H1 (cell line): ENCODE results near the gene HMCN2. TPM values are rescaled to one million over a fixed set of nuclear protein-coding genes. Genes with fewer than 3 reads are reported as not detected.
A peak's percentile ranks its signal among the peaks of the same experiment; 100 is the strongest.

Experiments used
- CTCF ChIA-PET: fragments of 300-600 bp; sonication (Branson Sonifier 250); formaldehyde crosslinking; loops from one replicate; lab custom pipeline; 2021; ENCODE audit not compliant: partially characterized antibody; lab: Charles Lee
- POLR2A ChIA-PET: fragments of 300-600 bp; sonication (Branson Sonifier 250); formaldehyde crosslinking; loops from one replicate; lab custom pipeline; 2021; ENCODE audit warnings: inconsistent platforms; ENCODE audit not compliant: partially characterized antibody; lab: Charles Lee
- DNase-seq, 2 experiments: peaks; one replicate each; pipeline versions ENCODE4 v3.0.0 to v3.0.0-alpha.2; 2010 to 2022; ENCODE audit warnings: low spot score in 2 of 2, low read depth in 1 of 2, mixed read lengths in 1 of 2
- FAIRE-seq: peaks from 2 replicates; lab custom pipeline; 2011; peaks lifted over from hg19 to GRCh38; lab: Jason Lieb, UNC
- H2AFZ ChIP-seq: 2 replicates; pipeline ENCODE4 v1.8.1; 2012; ENCODE audit warnings: low read length, inconsistent platforms
- H2AK5ac ChIP-seq: 2 replicates; pipeline ENCODE4 v1.6.1; 2013; ENCODE audit warnings: low read depth, low read length
- H2BK120ac ChIP-seq: replicated peaks from 2 replicates; pipeline ENCODE3; 2013; ENCODE audit warnings: low read depth, low read length, inconsistent platforms
- H2BK12ac ChIP-seq: 2 replicates; pipeline ENCODE4 v1.6.1; 2013; ENCODE audit warnings: low read depth, low read length
- H2BK15ac ChIP-seq: 2 replicates; pipeline ENCODE4 v1.6.1; 2013; ENCODE audit warnings: low read length
- H2BK20ac ChIP-seq: 2 replicates; pipeline ENCODE4 v1.6.1; 2013; ENCODE audit warnings: low read length
- H2BK5ac ChIP-seq: 2 replicates; pipeline ENCODE4 v1.6.1; 2013; ENCODE audit warnings: low read depth, low read length
- H3K14ac ChIP-seq: 2 replicates; pipeline ENCODE4 v1.6.1; 2013; ENCODE audit warnings: inconsistent platforms; ENCODE audit not compliant: insufficient read length
- H3K18ac ChIP-seq: 2 replicates; pipeline ENCODE4 v1.6.1; 2013; ENCODE audit warnings: low read length; ENCODE audit errors: extremely low read depth
- H3K23ac ChIP-seq: 2 replicates; pipeline ENCODE4 v1.6.1; 2013; ENCODE audit warnings: inconsistent platforms; ENCODE audit not compliant: insufficient read length
- H3K23me2 ChIP-seq: 2 replicates; pipeline ENCODE4 v1.6.1; 2013; ENCODE audit warnings: low read depth, low read length
- H3K27ac ChIP-seq: 2 replicates; pipeline ENCODE4 v1.6.1; 2011; ENCODE audit warnings: low read depth, low read length, inconsistent platforms
- H3K27me3 ChIP-seq, 4 experiments: replicated peaks in 1 of 4; 1 replicate in 1 of 4; 2 replicates in 3 of 4; pipeline versions ENCODE4 v1.6.1 to v1.8.1; 2011 to 2013; ENCODE audit warnings: low read length in 3 of 4, mild to moderate bottlenecking in 3 of 4, inconsistent platforms in 2 of 4, mixed read lengths in 2 of 4, moderate library complexity in 1 of 4; ENCODE audit not compliant: control insufficient read depth in 3 of 4, insufficient read depth in 3 of 4; ENCODE audit errors: extremely low read depth in 1 of 4
- H3K36me3 ChIP-seq, 4 experiments: 2 replicates each; pipeline versions ENCODE4 v1.6.1 to v1.8.1; 2011 to 2013; ENCODE audit warnings: mild to moderate bottlenecking in 4 of 4, low read length in 3 of 4, moderate library complexity in 2 of 4, control low read depth in 1 of 4, inconsistent platforms in 1 of 4; ENCODE audit not compliant: insufficient read depth in 4 of 4, control insufficient read depth in 2 of 4
- H3K4ac ChIP-seq: replicated peaks from 2 replicates; pipeline ENCODE3; 2013; ENCODE audit warnings: low read length, low read depth, mixed read lengths, inconsistent platforms; ENCODE audit not compliant: insufficient read length
- H3K4me1 ChIP-seq, 4 experiments: replicated peaks in 1 of 4; 1 replicate in 1 of 4; 2 replicates in 3 of 4; pipeline versions ENCODE4 v1.6.1 to v1.8.1; 2011 to 2013; ENCODE audit warnings: low read length in 3 of 4, inconsistent platforms in 2 of 4, mixed read lengths in 1 of 4; ENCODE audit not compliant: insufficient read depth in 4 of 4, control insufficient read depth in 3 of 4
- H3K4me2 ChIP-seq, 2 experiments: 2 replicates each; pipeline versions ENCODE4 v1.6.1 to v1.8.1; 2011 to 2013; ENCODE audit warnings: low read depth in 2 of 2, low read length in 2 of 2, control low read depth in 1 of 2, inconsistent platforms in 1 of 2, mild to moderate bottlenecking in 1 of 2; ENCODE audit not compliant: insufficient read depth in 1 of 2
- H3K4me3 ChIP-seq, 4 experiments: fragments of 200-600, 300-600 bp in 1 of 4; sonication (generic), shearing (Covaris generic), sonication (Bioruptor Twin) in 1 of 4; 2 replicates each; pipeline versions ENCODE4 v1.5.1 to v1.8.1; 2011 to 2016; ENCODE audit warnings: low read length in 4 of 4, low read depth in 3 of 4, control low read depth in 2 of 4, inconsistent platforms in 2 of 4, mild to moderate bottlenecking in 2 of 4, mixed read lengths in 1 of 4, moderate library complexity in 1 of 4; ENCODE audit not compliant: insufficient read depth in 2 of 4; ENCODE audit errors: extremely low read depth in 1 of 4
- H3K56ac ChIP-seq: replicated peaks from 2 replicates; pipeline ENCODE3; 2013; ENCODE audit warnings: low read depth, mild to moderate bottlenecking, mixed read lengths, low read length, inconsistent platforms; ENCODE audit not compliant: insufficient read length
- H3K79me1 ChIP-seq: 2 replicates; pipeline ENCODE4 v1.6.1; 2013; ENCODE audit warnings: low read depth, low read length, control low read depth
- H3K79me2 ChIP-seq, 2 experiments: 2 replicates each; pipeline versions ENCODE4 v1.6.1 to v1.8.1; 2012 to 2013; ENCODE audit warnings: low read length in 2 of 2, mild to moderate bottlenecking in 2 of 2, inconsistent platforms in 1 of 2; ENCODE audit not compliant: insufficient read depth in 2 of 2, control insufficient read depth in 1 of 2
- H3K9ac ChIP-seq, 4 experiments: replicated peaks in 1 of 4; 1 replicate in 1 of 4; 2 replicates in 3 of 4; pipeline versions ENCODE4 v1.6.1 to v1.8.1; 2011 to 2013; ENCODE audit warnings: low read depth in 3 of 4, low read length in 3 of 4, control low read depth in 2 of 4, mild to moderate bottlenecking in 2 of 4, moderate library complexity in 2 of 4, inconsistent platforms in 1 of 4; ENCODE audit errors: extremely low read depth in 1 of 4
- H3K9me3 ChIP-seq, 2 experiments: 2 replicates each; pipeline versions ENCODE4 v1.6.1 to v1.8.1; 2012 to 2013; ENCODE audit warnings: mild to moderate bottlenecking in 2 of 2, moderate library complexity in 2 of 2, control low read depth in 1 of 2, inconsistent platforms in 1 of 2, low read depth in 1 of 2, low read length in 1 of 2, mixed read lengths in 1 of 2; ENCODE audit not compliant: insufficient read depth in 2 of 2
- H4K20me1 ChIP-seq, 2 experiments: replicated peaks in 1 of 2; 2 replicates each; pipeline versions ENCODE3 to v1.8.1; 2011 to 2013; ENCODE audit warnings: inconsistent platforms in 2 of 2, low read length in 2 of 2, mild to moderate bottlenecking in 1 of 2; ENCODE audit not compliant: insufficient read depth in 2 of 2, control insufficient read depth in 1 of 2
- H4K5ac ChIP-seq: 2 replicates; pipeline ENCODE4 v1.6.1; 2013; ENCODE audit warnings: low read length, low read depth, mixed read lengths, inconsistent platforms; ENCODE audit not compliant: insufficient read length
- H4K8ac ChIP-seq: 2 replicates; pipeline ENCODE4 v1.8.0; 2013; ENCODE audit warnings: mild to moderate bottlenecking, moderate library complexity, low read length, inconsistent platforms; ENCODE audit not compliant: insufficient read depth; ENCODE audit errors: extremely low read depth
- H4K91ac ChIP-seq: replicated peaks from 2 replicates; pipeline ENCODE3; 2013; ENCODE audit warnings: low read length, mixed read lengths, inconsistent platforms; ENCODE audit not compliant: insufficient read length
- POLR2AphosphoS5 ChIP-seq: IDR thresholded peaks from 2 replicates; pipeline ENCODE4 v1.6.1; 2011; ENCODE audit warnings: low read depth, low read length
- SP4 ChIP-seq: IDR thresholded peaks from 2 replicates; pipeline ENCODE4 v1.6.1; 2012; ENCODE audit warnings: low read length, inconsistent platforms
- WGBS, 2 experiments: shearing (Covaris generic) in 1 of 2; methylation state at CpG; one replicate each; pipeline versions ENCODE4 v1.1.6 to v1.1.7; 2013 to 2015; ENCODE audit warnings: low lambda C conversion rate in 2 of 2, mixed read lengths in 2 of 2, inconsistent platforms in 1 of 2, low coverage in 1 of 2, missing lambda C conversion rate in 1 of 2; ENCODE audit not compliant: insufficient replicate concordance in 2 of 2, insufficient coverage in 1 of 2, insufficient read length in 1 of 2; ENCODE audit errors: extremely low coverage in 1 of 2, missing lambda C conversion rate in 1 of 2; 5-methylcytosine and 5-hydroxymethylcytosine counted together
- polyA plus RNA-seq, 7 experiments: library from polyadenylated mRNA; depleted of rRNA in 3 of 7; stranded (reverse) in 5 of 7; unstranded in 2 of 7; fragments of >200 nt in 5 of 7; fragments of 200-250 nt in 2 of 7; gene quantifications; 1 replicate in 5 of 7; 2 replicates in 1 of 7; 4 replicates in 1 of 7; pipeline versions ENCODE4 v1.2.1 to v1.2.3, GENCODE V29; 2011 to 2013; ENCODE audit warnings: missing spikeins in 2 of 7, mixed read lengths in 2 of 7
- total RNA-seq: library from RNA; stranded (reverse); fragmentation: NEBNext Ultra II Directional; extraction: Animal tissue kit (Norgen Biotek cat#: 25700); gene quantifications from 2 replicates; pipeline ENCODE4 v1.2.1, GENCODE V29; 2021

HMCN2 gene
- total and polyA plus RNA-seq, 2 of the 8 experiments (the other 6 are each of a cell fraction or from before 2014, with no cell fraction given) = 5.0 to 9.1 TPM

DNA sequence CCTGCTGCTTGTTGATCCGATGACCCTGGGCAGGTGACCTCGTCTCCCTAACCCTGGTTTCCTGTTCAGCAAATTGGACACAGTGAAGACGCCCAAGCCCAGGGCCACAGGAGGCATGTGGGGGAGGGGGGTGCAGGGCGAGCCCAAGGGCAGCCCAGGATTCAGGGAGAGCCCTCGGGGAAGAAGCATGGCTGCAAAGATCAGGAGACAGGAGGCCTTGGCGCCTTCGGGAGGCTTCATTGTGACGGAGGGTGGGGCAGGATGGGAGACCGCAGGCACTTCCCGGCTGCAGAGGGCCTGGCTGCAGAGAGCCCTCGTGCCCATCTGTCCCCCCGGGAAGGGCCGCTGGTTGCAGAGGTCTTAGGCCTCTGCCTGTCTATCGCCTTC is 185.4 kb downstream of the HMCN2 start:
- Histone ChIP-seq H3K4ac (no peak overlapping the region), H3K9ac (no peak overlapping the region), H3K36me3 (peaks cover 0 to 13% (median 0%) of the 10 kb centered on the region in 4 experiments; a peak in 5 of 8 replicates), H3K14ac (no peak overlapping the region), H2AK5ac (no peak overlapping the region; the same call in 1 of the 2 replicates), H3K79me1 (peaks cover 4% of the 10 kb centered on the region), H4K91ac (no peak overlapping the region), H3K27me3 (no peaks in the 10 kb centered on the region), H3K18ac (peak overlapping the region; percentile 41; the same call in 1 of the 2 replicates), H3K79me2 (peaks cover 0 to 34% of the 10 kb centered on the region in 2 experiments; a peak in 1 of 4 replicates), H3K4me3 (no peak overlapping the region), H4K5ac (no peak overlapping the region), H3K4me2 (no peak overlapping the region), H2BK120ac (no peak overlapping the region), H2BK12ac (peak overlapping the region; percentile 75; the same call in 1 of the 2 replicates), H3K56ac (no peak overlapping the region), H3K4me1 (peaks cover 8 to 42% (median 35%) of the 10 kb centered on the region in 4 experiments), H2BK20ac (no peak overlapping the region), H2BK15ac (0 out of 2 replicates have a peak overlapping the region, but pooled peaks have one; percentile 81), H3K27ac (no peak overlapping the region), H2BK5ac (no peak overlapping the region; the same call in 1 of the 2 replicates), H3K23me2 (peaks cover 11% of the 10 kb centered on the region; the same call in 1 of the 2 replicates), H2AFZ (no peak overlapping the region), H4K8ac (no peak overlapping the region), H3K9me3 (no peaks in the 10 kb centered on the region), H4K20me1 (peaks cover 2 to 26% of the 10 kb centered on the region in 2 experiments), H3K23ac (no peak overlapping the region)
- TF ChIP-seq SP4 (no peak), POLR2AphosphoS5 (0 out of 2 replicates have a peak, but pooled peaks have one; percentile 1)
- ChIA-PET POLR2A (no interaction called here), CTCF (interaction anchor here (1.3 to 4.8 kb wide), 4 partner anchors 10 to 233 kb away, joined by 3 to 46 read pairs (median 6); no protein-coding TSS in a partner anchor)
- WGBS, 2 experiments = 83% methylated on average over 14 of the region's 14 CpGs; no CpG with 5 or more reads in 1 of the 2 experiments
- FAIRE-seq = no peak
- no peak for DNase-seq
